ENCODE results near the gene ZNRF1.
"Not testable (repeated sequence)": the region's sequence is repeated elsewhere in the genome, so short reads cannot be mapped to it uniquely, and the experiment has no call there.

Gene ZNRF1

DNA sequence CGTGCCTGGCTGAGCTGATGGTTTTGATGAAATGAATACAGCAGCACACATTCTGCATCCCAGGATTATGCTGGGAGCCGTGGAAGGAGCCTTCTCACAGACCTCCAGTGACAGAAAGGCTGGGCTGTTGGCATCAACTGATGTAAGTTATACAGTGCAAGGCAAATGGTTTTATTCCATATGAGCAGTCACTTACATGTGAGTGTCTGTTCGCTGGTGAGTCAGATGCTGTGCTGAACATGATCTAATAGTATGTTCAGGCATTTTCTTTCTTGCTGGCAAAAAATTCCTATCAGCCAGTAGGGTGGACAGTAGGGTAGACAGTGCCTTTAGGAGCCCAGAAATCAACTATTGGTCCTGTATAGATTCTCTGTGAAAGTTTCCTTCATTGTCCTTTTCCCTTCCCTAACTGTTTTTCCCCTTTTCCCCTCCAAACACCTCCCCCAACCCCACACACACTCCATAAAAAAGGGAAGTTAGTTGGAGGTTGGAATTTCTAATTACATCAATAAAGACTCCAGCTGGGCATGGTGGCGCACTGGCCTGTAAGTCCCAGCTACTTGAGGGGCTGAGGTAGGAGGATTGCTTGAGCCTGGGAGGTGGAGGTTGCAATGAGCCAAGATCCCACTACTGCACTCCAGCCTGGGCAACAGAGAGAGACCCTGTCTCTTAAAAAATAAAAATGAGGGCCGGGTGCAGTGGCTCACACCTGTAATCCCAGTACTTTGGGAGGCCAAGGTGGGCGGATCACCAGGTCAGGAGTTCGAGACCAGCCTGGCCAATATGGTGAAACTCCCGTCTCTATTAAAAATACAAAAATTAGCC is 81.6 kb downstream of the ZNRF1 start:
- no peak for DNase-seq (ENCODE audit: low spot score)

GRCh38 chr16:75081179-75081859 is 82.5 kb downstream of the ZNRF1 start:
- peak; percentile 25 for DNase-seq (ENCODE audit: low spot score)

- no peak for DNase-seq (ENCODE audit: low spot score)
Measured at GRCh38 chr16:75083813-75084212, 85.0 kb downstream of the ZNRF1 start.

- no peak for DNase-seq (ENCODE audit: low spot score)
Measured at GRCh38 chr16:75085556-75085955, 86.7 kb downstream of the ZNRF1 start.

GRCh38 chr16:75086281-75086680 is 87.5 kb downstream of the ZNRF1 start:
- DNase-seq (ENCODE audit: low spot score): no peak

DNA sequence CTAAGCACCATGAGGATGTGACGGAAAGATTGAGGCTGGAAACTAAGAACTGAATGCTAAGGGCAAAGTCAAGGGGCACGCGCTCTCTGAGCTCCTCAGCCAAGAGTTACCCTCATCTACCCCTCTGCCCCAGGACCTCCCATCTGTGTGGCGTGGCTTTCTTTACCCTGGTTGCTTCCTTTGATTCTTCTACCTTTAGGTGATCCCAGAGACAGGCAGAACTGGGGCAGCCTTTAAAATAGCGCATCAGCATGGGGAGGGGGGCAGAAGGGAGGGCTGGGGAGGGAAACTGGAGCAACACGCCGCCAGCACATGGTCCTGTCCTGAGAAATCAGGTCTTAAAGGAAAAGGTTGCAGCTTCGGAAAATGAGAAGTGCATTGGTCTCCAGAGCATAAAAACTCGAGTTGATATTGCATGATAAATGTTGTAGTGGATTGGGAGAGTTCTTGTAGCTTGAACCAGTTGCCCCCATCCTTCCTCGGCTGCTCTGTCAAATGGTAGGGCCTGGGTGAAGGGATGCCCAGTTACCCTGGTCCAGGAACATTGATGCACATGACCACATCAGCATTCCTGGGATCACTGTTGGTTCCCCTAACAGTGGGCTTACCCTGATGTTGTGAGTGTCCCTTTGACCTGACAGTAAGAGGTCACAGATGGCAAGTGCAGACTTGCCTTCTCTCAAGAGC is 88.0 kb downstream of the ZNRF1 start:
- DNase-seq (ENCODE audit: low spot score): no peak

- no peak for DNase-seq (ENCODE audit: low spot score)
Measured at GRCh38 chr16:75087375-75087979, 88.7 kb downstream of the ZNRF1 start.

DNA sequence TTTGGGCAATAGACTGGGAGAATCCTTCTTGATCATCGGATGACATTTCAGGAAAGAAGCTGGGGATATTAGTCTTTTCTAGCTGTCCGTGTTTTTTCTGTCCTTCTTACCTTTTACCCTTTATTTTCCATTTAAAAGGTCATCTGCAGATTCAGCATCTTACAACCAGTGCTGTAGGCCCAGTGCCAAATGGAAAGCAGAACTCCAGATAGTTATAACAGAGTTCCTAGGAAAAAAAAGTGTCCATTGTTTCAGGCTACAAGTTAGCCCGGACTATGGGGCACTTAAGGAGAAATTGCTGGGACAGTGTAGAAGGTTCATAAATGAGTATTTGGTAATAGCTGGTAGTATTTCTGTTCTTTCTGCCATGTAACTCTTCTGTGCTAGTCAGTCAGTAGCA is 89.4 kb downstream of the ZNRF1 start:
- DNase-seq (ENCODE audit: low spot score): no peak

GRCh38 chr16:75088934-75089333 is 90.1 kb downstream of the ZNRF1 start:
- no peak for DNase-seq (ENCODE audit: low spot score)

GRCh38 chr16:75089486-75090202 is 90.8 kb downstream of the ZNRF1 start:
- DNase-seq (ENCODE audit: low spot score): no peak

- DNase-seq (ENCODE audit: low spot score): not testable (repeated sequence)
Measured at GRCh38 chr16:75090899-75091298, 92.1 kb downstream of the ZNRF1 start.

- DNase-seq (ENCODE audit: low spot score): not testable (repeated sequence)
Measured at GRCh38 chr16:75091619-75092018, 92.8 kb downstream of the ZNRF1 start.

DNA sequence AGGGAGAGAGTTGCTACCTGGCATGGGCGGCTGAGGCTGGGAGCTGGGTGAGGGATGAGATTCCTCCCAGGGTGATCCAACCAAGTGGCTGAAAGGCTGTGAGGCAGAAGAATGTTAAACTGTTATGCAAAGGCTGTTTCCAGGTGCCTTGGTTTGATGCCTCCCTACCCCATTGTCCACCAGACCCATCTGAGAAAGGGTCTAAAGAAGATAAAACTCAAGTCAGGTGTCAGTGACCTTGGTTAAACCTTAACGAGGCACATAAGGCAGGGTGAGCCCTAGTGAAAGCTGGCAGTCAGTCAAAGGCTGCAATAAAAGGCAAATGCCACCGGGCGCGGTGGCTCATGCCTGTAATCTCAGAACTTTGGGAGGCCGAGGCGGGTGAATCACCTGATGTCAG is 94.0 kb downstream of the ZNRF1 start:
- DNase-seq (ENCODE audit: low spot score): no peak

GRCh38 chr16:75093598-75094540 is 95.0 kb downstream of the ZNRF1 start:
- DNase-seq (ENCODE audit: low spot score): no peak

DNA sequence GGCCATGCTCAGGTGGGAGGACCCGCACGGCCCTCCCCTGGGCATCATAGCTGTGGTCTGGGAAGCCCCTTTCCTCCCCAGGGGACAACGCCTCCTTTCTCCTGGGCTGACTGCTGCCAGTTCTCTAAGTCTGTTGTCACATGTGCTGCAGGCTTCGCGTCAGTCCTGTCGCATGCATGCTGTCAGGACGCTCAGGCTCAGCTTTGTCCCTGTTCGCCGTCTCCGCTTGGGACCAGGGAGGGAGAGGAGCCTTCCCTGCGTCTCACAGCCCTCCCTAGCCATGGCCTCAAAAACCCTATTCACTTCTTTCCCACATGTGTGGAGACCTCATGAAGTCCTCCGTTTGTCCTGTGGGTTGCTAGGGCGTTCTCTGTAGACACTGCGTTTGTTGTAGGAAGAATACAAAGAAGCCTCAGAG is 96.4 kb downstream of the ZNRF1 start:
- DNase-seq (ENCODE audit: low spot score): no peak

- DNase-seq (ENCODE audit: low spot score): no peak
Measured at GRCh38 chr16:75096656-75097055, 97.8 kb downstream of the ZNRF1 start.

GRCh38 chr16:75097191-75097761 is 98.5 kb downstream of the ZNRF1 start:
- DNase-seq (ENCODE audit: low spot score): no peak

DNA sequence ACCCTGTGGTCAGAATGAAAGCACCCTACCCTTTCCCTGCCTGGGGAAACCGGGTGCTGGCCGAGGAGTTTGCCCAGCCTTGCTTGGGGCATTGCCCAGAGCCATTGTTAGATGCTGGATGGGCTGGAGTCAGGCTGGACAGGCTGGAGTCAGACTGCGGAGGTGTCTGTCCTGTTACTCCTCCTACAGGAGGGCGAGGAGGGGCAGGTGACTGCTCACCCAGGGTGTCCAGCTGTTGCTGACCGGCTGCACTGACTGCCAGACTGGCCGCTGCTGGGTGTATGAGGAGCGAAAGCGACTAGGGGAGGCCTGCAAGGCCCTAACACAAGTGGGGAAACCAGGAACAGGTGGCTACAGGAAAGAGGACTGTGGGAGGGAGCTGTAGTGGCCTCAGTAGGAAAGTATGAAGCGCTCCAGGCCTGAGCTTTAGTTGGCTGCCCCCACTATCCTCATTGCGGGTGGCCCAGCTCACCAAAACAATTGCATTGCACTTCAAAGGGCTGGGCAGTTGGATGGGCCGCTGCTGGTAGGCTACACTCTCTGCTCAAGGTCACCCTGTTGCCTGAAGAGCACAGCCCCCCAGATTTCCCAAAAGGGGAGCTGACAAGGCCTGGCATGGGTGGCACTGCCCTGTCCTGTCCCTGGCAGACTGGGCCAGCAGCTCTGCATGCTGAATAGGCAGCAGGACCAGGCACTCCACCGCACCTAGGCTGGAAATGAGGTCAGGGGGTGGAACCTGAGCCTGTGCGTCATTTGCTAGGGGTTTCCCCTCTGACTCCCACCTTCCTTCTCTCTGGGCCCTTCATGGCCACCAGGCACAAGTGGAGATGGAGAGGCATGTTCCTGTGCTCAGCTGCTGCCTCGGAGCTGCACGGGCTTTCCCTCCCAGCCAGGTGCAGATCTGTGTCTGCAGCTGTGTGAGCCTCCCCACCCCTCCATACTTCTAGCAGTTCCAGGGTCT is 99.4 kb downstream of the ZNRF1 start:
- DNase-seq (ENCODE audit: low spot score): peak; percentile 41

DNA sequence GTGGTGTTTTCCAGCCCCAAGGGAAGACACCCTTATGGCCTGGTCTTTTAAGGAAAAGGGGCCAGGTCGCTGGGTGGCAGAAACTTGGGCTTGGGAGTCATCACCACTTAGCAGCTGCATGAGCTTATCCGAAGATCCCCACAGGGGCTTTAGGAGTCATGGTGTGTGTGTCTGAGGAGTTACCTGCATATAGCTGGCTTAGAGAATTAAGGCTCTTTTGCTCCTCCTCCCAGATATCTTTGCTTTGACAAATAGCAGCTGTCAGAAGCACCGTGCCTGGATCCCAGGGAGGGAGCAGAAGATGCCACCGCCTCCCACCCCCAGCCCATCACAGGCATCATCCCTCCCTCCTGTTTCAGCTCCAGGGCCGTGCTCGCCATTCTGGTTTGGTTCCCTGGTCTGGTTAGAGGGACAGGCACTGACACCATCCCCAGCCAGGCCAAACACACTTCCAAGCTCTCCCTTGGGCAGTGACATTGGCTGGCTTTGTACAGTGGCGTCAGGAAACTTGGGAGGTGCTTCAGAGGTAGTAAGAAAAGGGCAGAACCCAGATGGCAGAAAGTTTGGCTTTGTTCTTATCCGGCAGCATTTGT is 100.3 kb downstream of the ZNRF1 start:
- DNase-seq (ENCODE audit: low spot score): no peak
